ENCODE results near the gene MAP3K6.

DNA sequence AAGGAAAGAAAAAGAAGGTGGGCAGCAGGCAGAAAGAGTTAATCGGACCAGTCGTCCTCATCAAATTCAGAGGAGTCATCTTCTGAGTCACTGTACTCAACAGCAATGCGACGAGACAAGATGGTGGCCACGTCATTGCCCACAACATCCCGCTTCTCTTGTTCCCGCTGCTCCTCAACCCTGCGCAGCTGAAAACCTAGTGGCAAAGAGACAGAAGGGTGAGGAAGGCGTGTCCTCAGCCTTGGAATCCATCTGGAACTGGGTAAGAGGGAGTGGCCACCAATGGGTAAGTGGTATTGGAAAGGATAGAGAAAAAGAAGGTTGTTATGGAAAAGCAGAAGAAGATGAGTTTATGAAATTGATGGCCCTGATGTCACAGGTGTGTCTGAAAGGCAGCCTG is 41.4 kb upstream of the MAP3K6 start:
- TF ChIP-seq, protein P1, sequence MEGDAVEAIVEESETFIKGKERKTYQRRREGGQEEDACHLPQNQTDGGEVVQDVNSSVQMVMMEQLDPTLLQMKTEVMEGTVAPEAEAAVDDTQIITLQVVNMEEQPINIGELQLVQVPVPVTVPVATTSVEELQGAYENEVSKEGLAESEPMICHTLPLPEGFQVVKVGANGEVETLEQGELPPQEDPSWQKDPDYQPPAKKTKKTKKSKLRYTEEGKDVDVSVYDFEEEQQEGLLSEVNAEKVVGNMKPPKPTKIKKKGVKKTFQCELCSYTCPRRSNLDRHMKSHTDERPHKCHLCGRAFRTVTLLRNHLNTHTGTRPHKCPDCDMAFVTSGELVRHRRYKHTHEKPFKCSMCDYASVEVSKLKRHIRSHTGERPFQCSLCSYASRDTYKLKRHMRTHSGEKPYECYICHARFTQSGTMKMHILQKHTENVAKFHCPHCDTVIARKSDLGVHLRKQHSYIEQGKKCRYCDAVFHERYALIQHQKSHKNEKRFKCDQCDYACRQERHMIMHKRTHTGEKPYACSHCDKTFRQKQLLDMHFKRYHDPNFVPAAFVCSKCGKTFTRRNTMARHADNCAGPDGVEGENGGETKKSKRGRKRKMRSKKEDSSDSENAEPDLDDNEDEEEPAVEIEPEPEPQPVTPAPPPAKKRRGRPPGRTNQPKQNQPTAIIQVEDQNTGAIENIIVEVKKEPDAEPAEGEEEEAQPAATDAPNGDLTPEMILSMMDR (IDR thresholded peaks at IDR 0.05; ENCODE audit: extremely low read depth in 1 of 2, insufficient read depth in 1 of 2, low read depth in 1 of 2, low read length in 2 of 2) = no peak
- TF ChIP-seq POLR2A (IDR thresholded peaks at IDR 0.05; ENCODE audit: low read depth, low read length) (no peak), MYC (IDR thresholded peaks at IDR 0.05; ENCODE audit: low read depth, low read length) (no peak), EZH2 (IDR thresholded peaks at IDR 0.05; ENCODE audit: borderline replicate concordance, low read depth, low read length, severe bottlenecking) (no peak)

Data from endothelial cell of umbilical vein (primary cell).